Right cardiac atrium (tissue), 5 donors: ENCODE measurements around the gene TVP23A. TPM values are rescaled to one million over a fixed set of nuclear protein-coding genes. Genes with fewer than 3 reads are reported as not detected.

Source experiments
- ATAC-seq, 2 donors: fragments of 200-7000 bp; cut with Tn5 transposase; one replicate each; pipeline versions ENCODE4 v1.8.0 to v1.9.1; 2020; ENCODE audit warnings: moderate library complexity in 2 of 2, mild to moderate bottlenecking in 1 of 2
- DNase-seq, 3 donors: peaks; one replicate each; pipeline ENCODE4 v3.0.0-alpha.2; 2020
- H3K27ac ChIP-seq: one replicate; pipeline ENCODE4 v1.5.1; 2013; ENCODE audit warnings: mild to moderate bottlenecking, low read length, control low read depth, moderate library complexity
- H3K27me3 ChIP-seq: one replicate; pipeline ENCODE4 v1.6.1; 2013; ENCODE audit not compliant: control insufficient read depth, insufficient read depth
- H3K4me1 ChIP-seq: one replicate; pipeline ENCODE4 v1.6.1; 2013; ENCODE audit warnings: low read length; ENCODE audit not compliant: control insufficient read depth, insufficient read depth
- H3K4me3 ChIP-seq: one replicate; pipeline ENCODE4 v1.5.1; 2013; ENCODE audit warnings: low read length, control low read depth
- H3K9me3 ChIP-seq: one replicate; pipeline ENCODE4 v1.6.1; 2013; ENCODE audit warnings: low read length; ENCODE audit not compliant: control insufficient read depth
- WGBS: extraction: QIAGEN DNeasy Blood & Tissue Kit; methylation state at CpG from one replicate; pipeline ENCODE4 v1.1.7; 2013; 5-methylcytosine and 5-hydroxymethylcytosine counted together
- intact Hi-C, 4 donors: fragments of 100-400 bp; cut with DNase I; formaldehyde crosslinking; loops; one replicate each; pipeline versions ENCODE4 v1.11.0 to v1.14.0; 2022 to 2023
- polyA plus RNA-seq: library from polyadenylated mRNA; stranded (reverse); fragments of 200-250 nt; gene quantifications from one replicate; pipeline ENCODE4 v1.2.3, GENCODE V29; 2013
- total RNA-seq, 4 donors: library from RNA; stranded (reverse); fragmentation: NEBNext Ultra II Directional; extraction: Animal tissue kit (Norgen Biotek cat#: 25700); gene quantifications; one replicate each; pipeline ENCODE4 v1.2.1, GENCODE V29; 2021
- donor health status: healthy with polysubstance abuse.
- donor health status: DM: no; HTN: yes; CAD: no.
- donor health status: DM: no; HTN: no; CAD: no.
- donor health status: DM: no; HTN: yes; CAD: no; lungs with severe emphysema.
- donor health status: DM: yes; HTN: yes; CAD: no.

Gene TVP23A
- total and polyA plus RNA-seq, 5 donors = 1.4 to 3.2 (median 2.0) TPM

DNA sequence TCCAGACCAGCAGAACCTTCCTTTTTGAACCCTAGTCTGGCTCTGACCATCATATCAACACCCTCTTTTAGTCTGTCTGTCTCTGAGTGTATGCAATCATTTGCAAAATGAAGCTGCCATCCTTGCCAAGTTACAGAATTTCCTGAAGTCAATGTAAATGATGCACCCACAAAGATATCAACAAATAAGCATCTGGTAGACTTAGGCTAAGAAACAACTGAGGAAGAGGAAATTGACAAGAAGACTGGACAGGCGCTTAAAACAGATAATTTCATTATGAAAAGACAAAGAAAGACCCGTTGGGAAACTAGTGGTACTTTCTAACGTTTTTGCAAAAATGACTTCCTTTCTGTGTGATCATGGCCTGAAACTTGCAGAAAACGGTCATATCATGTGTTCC, 33.7 kb upstream of the TVP23A start:
- ATAC-seq = no peak
- intact Hi-C loops = no loop called here
- Histone ChIP-seq H3K4me1 (peaks cover 2% of the 10 kb centered on the region), H3K4me3 (no peak overlapping the region), H3K27me3 (no peaks in the 10 kb centered on the region), H3K9me3 (no peaks in the 10 kb centered on the region), H3K27ac (no peak overlapping the region)
- DNase-seq = no peak
- 36% methylated on average over 4 of the region's 4 CpGs for WGBS

DNA sequence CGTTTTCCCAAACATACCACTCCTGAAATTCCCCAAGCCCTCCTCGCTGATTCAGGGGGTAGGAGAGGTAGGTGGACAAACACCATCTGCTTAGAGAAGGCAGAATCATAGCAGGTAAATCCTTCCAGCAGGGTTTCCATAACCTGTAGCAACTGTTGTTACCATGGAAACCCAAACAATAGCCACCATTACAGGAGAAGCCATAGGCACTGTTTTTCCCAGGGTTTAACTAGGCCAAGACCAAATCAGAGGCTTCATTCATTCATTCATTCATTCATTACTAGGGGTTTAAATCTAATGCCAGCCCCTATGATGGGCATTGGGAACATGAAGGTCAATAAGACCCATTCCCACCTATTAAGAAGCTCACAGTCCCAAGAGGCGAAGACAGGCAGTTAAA, 32.9 kb upstream of the TVP23A start:
- H3K27ac ChIP-seq = no peak overlapping the region
- DNase-seq (no peak), ATAC-seq (no peak)
- peaks cover 6% of the 10 kb centered on the region for H3K4me1 ChIP-seq
- H3K4me3 ChIP-seq = no peak overlapping the region
- H3K9me3 ChIP-seq = no peaks in the 10 kb centered on the region
- WGBS = 95% methylated on average over 3 of the region's 3 CpGs
- H3K27me3 ChIP-seq = no peaks in the 10 kb centered on the region
- intact Hi-C loops = no loop called here

DNA sequence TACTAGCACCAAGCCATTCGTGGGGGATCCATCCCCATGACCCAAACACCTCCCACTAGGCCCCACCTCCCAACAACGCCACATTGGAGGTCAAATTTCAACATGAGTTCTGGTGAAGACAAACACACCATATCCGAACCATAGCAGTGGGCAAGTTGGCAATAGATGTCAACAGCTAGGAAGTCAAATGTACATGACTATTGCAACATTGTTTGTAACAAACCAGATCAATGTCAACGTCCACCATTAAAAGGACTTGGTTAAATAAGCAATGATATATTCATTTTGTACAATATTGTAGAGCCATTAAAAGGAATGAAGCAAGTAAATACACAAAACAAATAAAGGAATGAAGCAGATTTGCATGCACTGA, 31.9 kb upstream of the TVP23A start:
- Histone ChIP-seq H3K27ac (no peak overlapping the region), H3K9me3 (no peaks in the 10 kb centered on the region), H3K27me3 (no peaks in the 10 kb centered on the region), H3K4me1 (peaks cover 6% of the 10 kb centered on the region), H3K4me3 (no peak overlapping the region)
- DNase-seq = no peak
- ATAC-seq = no peak
- 74% methylated on average over 4 of the region's 4 CpGs for WGBS
- intact Hi-C loops = no loop called here

DNA sequence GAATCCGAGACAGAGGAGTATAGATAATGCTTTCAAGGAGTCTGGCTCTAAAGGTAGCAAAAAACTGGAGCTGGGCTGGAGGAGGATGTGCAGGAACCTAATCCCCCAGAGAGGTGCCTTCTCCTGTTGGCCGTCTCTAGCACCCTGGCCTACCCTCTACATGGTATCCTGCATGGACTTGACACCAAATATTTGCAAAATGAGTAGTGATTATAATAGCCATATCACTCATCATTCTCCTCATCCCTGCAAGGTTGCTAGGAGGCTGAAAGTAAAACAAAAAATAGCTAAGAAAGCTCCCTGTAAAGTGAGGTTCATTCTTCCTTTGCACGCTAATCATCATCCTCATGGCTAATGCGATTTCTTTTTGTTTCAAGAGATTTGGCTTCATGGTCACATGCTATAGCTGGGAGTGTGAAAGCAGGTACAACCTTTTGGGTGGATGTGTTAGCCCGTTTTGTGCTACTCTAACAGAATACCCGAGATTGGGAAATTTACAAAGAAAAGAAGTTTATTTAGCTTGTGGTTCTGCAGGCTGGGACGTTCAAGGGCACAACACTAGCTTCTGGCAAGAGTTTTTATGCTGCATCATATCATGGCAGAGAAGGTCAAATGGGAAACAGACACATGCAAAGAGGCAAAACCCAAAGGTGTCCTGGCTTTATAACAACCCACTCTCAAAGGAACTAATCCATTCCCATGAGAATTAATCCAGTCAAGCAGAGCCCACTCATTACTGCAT, 31.3 kb upstream of the TVP23A start:
- Histone ChIP-seq H3K9me3 (no peaks in the 10 kb centered on the region), H3K27me3 (no peaks in the 10 kb centered on the region), H3K4me3 (no peak overlapping the region), H3K27ac (no peak overlapping the region), H3K4me1 (peaks cover 6% of the 10 kb centered on the region)
- intact Hi-C loops = no loop called here
- ATAC-seq (no peak), DNase-seq (no peak)
- WGBS = 68% methylated on average over 7 of the region's 7 CpGs

DNA sequence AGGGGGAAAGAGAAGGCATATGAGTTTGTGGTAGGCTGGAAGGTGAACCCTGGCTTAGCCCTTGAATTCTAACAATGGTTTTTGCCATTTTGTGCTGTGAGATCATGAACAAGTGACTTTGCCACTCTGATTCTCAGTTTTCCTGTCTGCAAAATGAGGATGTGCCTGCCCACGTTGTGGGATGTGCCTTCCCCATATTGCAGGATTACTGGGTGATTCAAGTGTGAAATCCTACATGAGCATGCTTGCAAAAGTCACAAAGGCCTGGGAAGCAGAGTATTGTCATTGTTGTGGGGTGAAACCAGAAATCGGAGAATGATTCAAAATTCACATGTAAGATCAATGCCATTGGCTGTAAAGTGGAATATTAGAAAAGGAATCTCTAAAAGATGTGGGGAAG, 28.6 kb upstream of the TVP23A start:
- no peak for ATAC-seq
- peak overlapping the region; percentile 68 for H3K27ac ChIP-seq
- intact Hi-C loops = no loop called here
- peaks cover 6% of the 10 kb centered on the region for H3K4me1 ChIP-seq
- H3K4me3 ChIP-seq = no peak overlapping the region
- WGBS = 47% methylated on average over 2 of the region's 2 CpGs
- no peak for DNase-seq
- H3K9me3 ChIP-seq = no peaks in the 10 kb centered on the region
- H3K27me3 ChIP-seq = no peaks in the 10 kb centered on the region

DNA sequence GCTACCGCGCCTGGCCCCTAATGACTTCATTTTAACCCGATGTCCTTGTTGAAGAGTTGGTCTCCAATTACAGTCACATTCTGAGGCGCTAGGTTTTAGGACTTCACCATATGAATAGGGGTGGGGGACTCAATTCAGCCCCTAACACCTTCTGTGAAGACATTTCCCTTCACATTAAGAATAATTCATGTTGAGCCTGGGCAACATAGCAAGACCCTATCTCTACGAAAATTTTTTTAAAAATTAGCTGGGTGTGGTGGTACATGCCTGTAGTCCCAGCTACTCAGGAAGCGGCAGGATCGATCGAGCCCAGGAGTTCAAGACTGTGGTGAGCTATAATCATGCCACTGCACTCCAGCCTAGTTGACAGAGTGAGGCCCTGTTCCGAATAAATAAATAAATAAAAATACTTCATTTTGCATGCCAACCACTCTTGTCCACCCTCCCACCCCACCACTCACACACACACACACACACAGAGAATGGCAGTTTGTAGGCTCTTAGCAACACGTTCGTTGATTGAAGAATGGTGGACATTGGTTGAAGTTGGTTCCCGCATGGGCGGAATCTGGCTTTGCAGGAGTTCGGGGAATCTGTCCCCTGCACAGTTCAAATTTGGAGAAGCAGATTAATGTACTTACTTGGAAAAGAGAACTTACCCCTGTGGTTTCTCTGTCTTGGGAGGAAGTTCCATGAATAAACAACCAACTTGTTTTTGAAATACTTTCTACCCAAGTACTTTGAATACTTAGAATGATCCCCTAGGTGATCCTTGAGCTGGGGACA, 27.8 kb upstream of the TVP23A start:
- ATAC-seq (peak; percentile 26 to 51), DNase-seq (no peak)
- intact Hi-C loops = no loop called here
- Histone ChIP-seq H3K4me1 (peaks cover 4% of the 10 kb centered on the region), H3K4me3 (no peak overlapping the region), H3K27ac (peak overlapping the region; percentile 68), H3K9me3 (no peaks in the 10 kb centered on the region), H3K27me3 (no peaks in the 10 kb centered on the region)
- 91% methylated on average over 14 of the region's 14 CpGs for WGBS

DNA sequence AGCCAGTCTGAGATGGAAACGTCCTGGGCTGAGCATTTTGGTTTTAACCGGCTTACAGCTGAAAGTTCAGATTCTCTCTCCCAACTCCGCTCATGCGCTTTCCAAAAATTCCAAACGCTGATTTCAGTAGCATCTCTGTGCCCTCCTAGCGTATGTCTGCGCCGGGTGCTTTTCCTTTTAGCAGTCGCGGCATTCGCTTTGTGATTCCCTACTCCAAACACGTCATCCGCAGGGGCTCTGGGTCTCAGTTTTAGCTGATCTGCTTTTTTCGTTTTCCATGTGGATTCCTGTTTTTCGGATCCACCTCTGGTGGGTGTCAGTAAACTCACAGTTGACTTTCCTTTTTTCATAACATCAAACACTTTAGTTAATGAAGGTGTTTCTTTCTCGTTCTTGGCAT, 22.1 kb upstream of the TVP23A start:
- no peaks in the 10 kb centered on the region for H3K4me1 ChIP-seq
- ATAC-seq = no peak
- WGBS = 77% methylated on average over 16 of the region's 16 CpGs

DNA sequence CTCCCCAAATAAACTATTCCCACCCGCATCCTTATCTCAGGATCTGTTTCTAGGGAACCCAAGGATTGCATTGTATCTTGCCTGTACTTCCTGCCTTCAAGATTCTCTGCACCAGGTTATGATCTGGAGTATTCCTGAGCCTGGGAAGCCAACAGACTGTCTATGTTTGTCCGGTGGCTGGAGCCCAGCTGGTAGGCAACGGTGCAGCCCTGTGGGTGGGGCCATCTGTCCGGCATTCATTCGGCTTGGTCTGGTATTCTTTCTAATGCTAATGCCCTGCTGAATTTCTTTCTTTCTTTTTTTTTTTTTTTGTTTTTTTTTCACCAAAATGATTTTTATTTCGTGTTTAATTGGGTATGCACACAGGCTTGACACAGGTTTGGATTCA, 20.7 kb upstream of the TVP23A start:
- intact Hi-C loops = loop anchor here in 1 of 4 donors (10.0 kb wide), 1 partner anchor 76 kb away; no protein-coding TSS in a partner anchor
- no peaks in the 10 kb centered on the region for H3K9me3 ChIP-seq
- 47% methylated on average over 6 of the region's 6 CpGs for WGBS
- ATAC-seq (peak in 1 of 2 donors; percentile 75), DNase-seq (peak in 1 of 3 donors; percentile 41)
- H3K4me3 ChIP-seq = no peak overlapping the region
- no peak overlapping the region for H3K27ac ChIP-seq
- H3K4me1 ChIP-seq = no peaks in the 10 kb centered on the region
- H3K27me3 ChIP-seq = no peaks in the 10 kb centered on the region

More for the DNA sequence above, 22.1 kb upstream of the TVP23A start:
- Histone ChIP-seq H3K4me3 (no peak overlapping the region), H3K27ac (no peak overlapping the region), H3K27me3 (no peaks in the 10 kb centered on the region), H3K9me3 (no peaks in the 10 kb centered on the region)
- intact Hi-C loops = no loop called here
- DNase-seq = no peak

DNA sequence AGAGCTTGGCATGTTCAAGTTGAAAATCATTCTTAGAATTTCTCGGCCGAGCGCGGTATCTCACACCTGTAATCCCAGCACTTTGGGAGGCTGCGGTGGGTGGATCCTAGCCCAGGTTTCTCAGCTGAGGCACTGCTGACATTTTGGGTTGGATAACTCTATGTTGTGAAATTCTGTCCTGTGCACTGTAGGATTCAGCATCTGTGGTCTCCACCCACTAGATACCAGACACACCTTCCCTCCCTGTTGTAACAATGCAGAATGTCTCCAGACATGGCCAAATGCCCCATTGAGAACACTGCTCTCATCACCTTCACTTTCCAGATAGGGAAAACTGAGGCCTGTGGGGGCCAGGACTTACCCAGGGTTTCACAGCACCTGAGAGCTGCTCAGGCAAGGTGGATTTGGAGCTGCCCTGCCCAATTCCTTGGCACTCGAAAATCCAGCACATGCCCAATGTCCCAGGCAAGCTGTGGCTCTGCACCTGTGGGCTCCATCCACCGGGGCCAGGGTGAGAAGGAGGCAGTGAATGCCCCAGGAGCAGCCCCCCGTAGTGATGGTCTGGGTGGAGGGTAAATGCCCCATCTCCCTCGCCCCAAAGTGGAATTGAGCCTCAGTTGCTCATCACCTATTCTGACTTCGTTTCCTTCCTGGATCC, 20.2 kb upstream of the TVP23A start:
- Histone ChIP-seq H3K27me3 (no peaks in the 10 kb centered on the region), H3K9me3 (no peaks in the 10 kb centered on the region), H3K4me1 (no peaks in the 10 kb centered on the region), H3K27ac (no peak overlapping the region), H3K4me3 (no peak overlapping the region)
- DNase-seq = peak in 1 of 3 donors; percentile 18
- 85% methylated on average over 10 of the region's 10 CpGs for WGBS
- intact Hi-C loops = loop anchor here in 1 of 4 donors (10.0 kb wide), 1 partner anchor 76 kb away; no protein-coding TSS in a partner anchor
- ATAC-seq = peak in 1 of 2 donors; percentile 44

DNA sequence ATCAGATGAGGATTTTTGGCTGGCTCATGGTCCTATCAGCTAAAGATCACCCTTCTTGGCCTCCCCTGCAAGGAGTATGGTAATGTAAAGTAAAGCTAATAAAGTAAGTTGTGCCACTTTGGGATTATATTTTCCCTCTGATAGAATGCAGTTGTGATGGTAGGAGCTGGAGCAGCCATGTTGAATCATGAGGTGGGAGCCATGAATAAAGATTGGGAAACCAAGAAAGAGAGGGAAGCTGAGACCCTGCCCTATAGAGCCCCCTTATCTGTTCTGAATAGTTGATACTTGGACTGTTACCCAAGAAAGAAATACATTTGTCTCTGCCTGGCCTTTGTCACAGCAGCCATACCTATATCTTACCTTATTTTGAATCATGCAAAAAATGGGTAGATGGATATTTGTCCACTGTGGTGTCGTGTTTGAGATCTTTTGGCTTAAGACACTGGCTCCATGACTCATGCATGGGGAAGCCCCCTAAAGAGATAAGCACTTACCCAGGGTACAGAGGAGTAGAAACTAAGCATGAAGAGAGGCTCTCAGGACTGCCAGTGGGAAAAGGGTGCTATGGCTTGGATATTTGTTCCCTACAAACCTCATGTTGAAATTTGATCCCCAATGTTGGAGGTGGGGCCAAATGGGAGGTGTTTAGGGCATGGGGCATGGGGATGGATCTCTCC, 17.7 kb upstream of the TVP23A start:
- WGBS = 73% methylated on average over 1 of the region's 1 CpG
- no peaks in the 10 kb centered on the region for H3K4me1 ChIP-seq
- no peaks in the 10 kb centered on the region for H3K9me3 ChIP-seq
- intact Hi-C loops = loop anchor here in 1 of 4 donors (10.0 kb wide), 1 partner anchor 78 kb away; no protein-coding TSS in a partner anchor
- H3K27me3 ChIP-seq = no peaks in the 10 kb centered on the region
- ATAC-seq (no peak), DNase-seq (no peak)
- H3K4me3 ChIP-seq = no peak overlapping the region
- no peak overlapping the region for H3K27ac ChIP-seq
